ENCODE data around the gene FAH.
A peak's percentile ranks its signal among the peaks of the same experiment; 100 is the strongest.
"Not testable (repeated sequence)": the region's sequence is repeated elsewhere in the genome, so short reads cannot be mapped to it uniquely, and the experiment has no call there.

The FAH gene

GRCh38 chr15:80151576-80151975, 1.2 kb upstream of the FAH start:
- DNase-seq (ENCODE audit: low spot score), result no peak

- peak; percentile 92 for DNase-seq (ENCODE audit: low spot score)
Measured at GRCh38 chr15:80152180-80152895, 461 bp upstream of the FAH start.

GRCh38 chr15:80153900-80154299, 1.1 kb downstream of the FAH start:
- no peak for DNase-seq (ENCODE audit: low spot score)

- DNase-seq (ENCODE audit: low spot score), result no peak
Measured at GRCh38 chr15:80154336-80154735, 1.5 kb downstream of the FAH start.

- DNase-seq (ENCODE audit: low spot score), result no peak
Measured at GRCh38 chr15:80155001-80155377, 2.2 kb downstream of the FAH start.

GRCh38 chr15:80155378-80156175, 2.8 kb downstream of the FAH start:
- DNase-seq (ENCODE audit: low spot score), result not testable (repeated sequence)

GRCh38 chr15:80156176-80156720, 3.4 kb downstream of the FAH start:
- no peak for DNase-seq (ENCODE audit: low spot score)

- DNase-seq (ENCODE audit: low spot score), result no peak
Measured at GRCh38 chr15:80157215-80157614, 4.4 kb downstream of the FAH start.

- no peak for DNase-seq (ENCODE audit: low spot score)
Measured at GRCh38 chr15:80159301-80159700, 6.5 kb downstream of the FAH start.

- DNase-seq (ENCODE audit: low spot score), result no peak
Measured at GRCh38 chr15:80159811-80160569, 7.2 kb downstream of the FAH start.

- no peak for DNase-seq (ENCODE audit: low spot score)
Measured at GRCh38 chr15:80160570-80161156, 7.9 kb downstream of the FAH start.

- no peak for DNase-seq (ENCODE audit: low spot score)
Measured at GRCh38 chr15:80161468-80162016, 8.7 kb downstream of the FAH start.

GRCh38 chr15:80162059-80162554, 9.3 kb downstream of the FAH start:
- no peak for DNase-seq (ENCODE audit: low spot score)

- no peak for DNase-seq (ENCODE audit: low spot score)
Measured at GRCh38 chr15:80163217-80163616, 10.4 kb downstream of the FAH start.

GRCh38 chr15:80163897-80164296, 11.1 kb downstream of the FAH start:
- no peak for DNase-seq (ENCODE audit: low spot score)

- no peak for DNase-seq (ENCODE audit: low spot score)
Measured at GRCh38 chr15:80167936-80168335, 15.1 kb downstream of the FAH start.

- DNase-seq (ENCODE audit: low spot score), result no peak
Measured at GRCh38 chr15:80168421-80168820, 15.6 kb downstream of the FAH start.

GRCh38 chr15:80169768-80170357, 17.1 kb downstream of the FAH start:
- no peak for DNase-seq (ENCODE audit: low spot score)

GRCh38 chr15:80170596-80170995, 17.8 kb downstream of the FAH start:
- DNase-seq (ENCODE audit: low spot score), result no peak

- peak; percentile 67 for DNase-seq (ENCODE audit: low spot score)
Measured at GRCh38 chr15:80171787-80172186, 19.0 kb downstream of the FAH start.

- DNase-seq (ENCODE audit: low spot score), result no peak
Measured at GRCh38 chr15:80172401-80172800, 19.6 kb downstream of the FAH start.
